GM19240 (cell line): Measurements from ENCODE around the gene CRMP1.

Experiments used
- DNase-seq: peaks from one replicate; pipeline ENCODE4 v3.0.0; 2011; ENCODE audit warnings: low spot score; ENCODE audit not compliant: insufficient read length

The CRMP1 gene

DNA sequence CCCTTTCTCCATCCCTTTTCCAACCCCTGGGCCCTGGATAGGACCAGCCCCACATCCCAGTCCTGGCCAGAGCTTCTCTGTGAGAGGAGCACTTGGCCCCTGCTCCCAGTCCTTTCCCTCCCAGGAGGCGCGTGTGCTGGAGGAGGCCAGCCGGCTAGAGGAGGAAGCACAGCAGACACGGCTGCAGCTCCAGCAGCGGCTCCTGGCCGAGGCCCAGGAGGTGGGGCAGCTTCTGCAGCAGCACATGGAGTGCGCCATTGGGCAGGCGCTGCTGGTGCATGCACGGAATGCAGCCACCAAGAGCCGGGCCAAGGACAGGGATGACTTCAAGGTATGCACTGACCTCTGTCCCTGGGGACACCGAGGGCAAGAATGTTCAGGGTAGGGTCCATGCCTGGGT lies 94.4 kb downstream of the CRMP1 start:
- DNase-seq, result no peak

GRCh38 chr4:5797866-5798265 lies 95.0 kb downstream of the CRMP1 start:
- no peak for DNase-seq

DNA sequence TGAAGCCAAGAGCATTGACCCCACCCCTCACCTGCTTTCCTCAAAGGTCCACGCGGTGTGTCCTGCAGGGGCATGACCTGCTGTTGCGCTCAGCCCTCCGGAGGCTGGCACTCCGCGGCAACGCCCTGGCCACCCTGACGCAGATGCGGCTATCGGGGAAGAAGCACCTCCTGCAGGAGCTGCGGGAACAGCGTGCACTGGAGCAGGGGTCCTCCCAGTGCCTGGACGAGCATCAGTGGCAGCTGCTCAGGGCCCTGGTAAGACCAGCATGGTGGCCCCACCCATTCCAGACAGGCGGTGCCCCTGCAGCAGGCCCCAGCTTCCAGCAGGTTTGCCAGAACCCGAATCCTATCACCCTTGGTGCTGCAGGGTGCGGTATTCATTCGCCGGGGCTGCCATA lies 95.9 kb downstream of the CRMP1 start:
- no peak for DNase-seq

DNA sequence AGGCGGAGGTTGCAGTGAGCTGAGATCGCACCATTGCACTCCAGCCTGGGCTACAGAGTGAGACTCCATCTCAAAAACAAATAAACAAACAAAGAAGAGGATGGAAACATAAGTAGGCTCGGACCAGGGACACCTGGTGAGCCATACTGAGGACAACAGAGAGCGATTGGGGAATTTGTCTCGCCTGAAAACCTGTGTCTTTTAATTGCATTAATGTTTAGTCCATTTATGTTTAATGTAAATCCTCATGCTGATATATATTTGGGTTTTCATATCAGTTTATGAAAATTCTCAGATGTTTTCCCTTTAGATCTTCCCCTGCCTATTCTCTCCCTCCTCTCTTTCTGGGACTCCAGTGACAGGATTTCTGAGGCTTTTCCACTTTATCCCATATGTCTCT lies 97.3 kb downstream of the CRMP1 start:
- DNase-seq, result no peak

DNA sequence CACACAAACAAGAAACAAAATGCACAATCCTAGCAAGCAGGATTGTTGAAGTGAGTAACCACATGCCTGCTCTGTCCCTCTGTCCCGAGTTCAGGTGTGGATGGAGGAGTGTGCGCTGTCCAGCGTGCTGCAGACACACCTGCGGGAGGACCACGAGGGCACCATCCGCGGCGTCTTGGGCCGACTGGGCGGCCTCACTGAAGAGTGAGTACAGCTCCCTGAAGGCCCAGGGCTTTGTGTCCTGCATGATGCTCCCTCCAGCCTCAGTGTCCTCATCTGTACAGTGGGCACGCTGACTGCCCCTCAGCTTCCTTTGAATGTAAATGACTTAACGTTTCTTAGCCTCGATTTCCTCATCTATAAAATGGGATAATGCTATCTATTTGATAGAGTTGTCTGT lies 99.4 kb downstream of the CRMP1 start:
- no peak for DNase-seq

- no peak for DNase-seq
Measured at GRCh38 chr4:5791654-5792053, 101.2 kb downstream of the CRMP1 start.

- DNase-seq, result no peak
Measured at GRCh38 chr4:5790546-5790857, 102.4 kb downstream of the CRMP1 start.

DNA sequence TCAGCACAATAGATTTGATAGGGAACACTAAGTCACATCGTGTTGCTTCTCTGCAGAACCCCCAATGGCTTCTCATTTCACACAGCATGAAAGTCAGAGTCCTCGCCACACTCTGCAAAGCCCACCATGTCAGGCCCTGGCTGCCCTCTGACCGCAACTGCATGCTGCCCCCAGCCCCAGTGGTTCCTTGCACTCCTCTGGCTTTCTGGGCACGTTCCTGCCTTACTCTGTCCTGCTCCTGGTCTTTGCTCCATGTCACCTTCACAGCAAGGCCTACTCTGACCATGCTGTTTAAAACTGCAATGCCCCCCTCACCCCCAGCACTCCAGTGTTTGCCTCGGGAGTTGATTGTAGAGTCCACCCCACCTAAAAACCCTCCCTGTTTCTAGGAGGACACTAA lies 103.7 kb downstream of the CRMP1 start:
- no peak for DNase-seq

DNA sequence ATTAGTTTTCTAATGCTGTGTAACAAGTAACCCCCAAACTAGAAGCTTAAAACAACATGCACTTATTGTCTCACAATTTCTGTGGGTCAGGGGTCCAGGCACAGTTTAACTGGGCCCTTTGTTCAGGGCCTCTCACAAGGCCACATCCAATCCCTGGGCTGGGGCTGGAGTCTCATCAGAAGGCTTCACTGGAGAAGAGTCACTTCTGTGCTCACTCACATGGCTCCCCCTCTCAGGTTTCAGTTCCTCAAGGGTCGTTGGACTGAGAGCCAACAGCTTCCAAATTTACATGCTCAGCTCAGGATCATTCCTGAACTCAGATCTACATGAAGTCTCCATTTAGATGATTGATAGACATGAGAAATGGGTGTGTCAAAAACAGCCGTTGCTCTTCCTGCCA lies 104.7 kb downstream of the CRMP1 start:
- no peak for DNase-seq

GRCh38 chr4:5787311-5787710 lies 105.6 kb downstream of the CRMP1 start:
- no peak for DNase-seq

DNA sequence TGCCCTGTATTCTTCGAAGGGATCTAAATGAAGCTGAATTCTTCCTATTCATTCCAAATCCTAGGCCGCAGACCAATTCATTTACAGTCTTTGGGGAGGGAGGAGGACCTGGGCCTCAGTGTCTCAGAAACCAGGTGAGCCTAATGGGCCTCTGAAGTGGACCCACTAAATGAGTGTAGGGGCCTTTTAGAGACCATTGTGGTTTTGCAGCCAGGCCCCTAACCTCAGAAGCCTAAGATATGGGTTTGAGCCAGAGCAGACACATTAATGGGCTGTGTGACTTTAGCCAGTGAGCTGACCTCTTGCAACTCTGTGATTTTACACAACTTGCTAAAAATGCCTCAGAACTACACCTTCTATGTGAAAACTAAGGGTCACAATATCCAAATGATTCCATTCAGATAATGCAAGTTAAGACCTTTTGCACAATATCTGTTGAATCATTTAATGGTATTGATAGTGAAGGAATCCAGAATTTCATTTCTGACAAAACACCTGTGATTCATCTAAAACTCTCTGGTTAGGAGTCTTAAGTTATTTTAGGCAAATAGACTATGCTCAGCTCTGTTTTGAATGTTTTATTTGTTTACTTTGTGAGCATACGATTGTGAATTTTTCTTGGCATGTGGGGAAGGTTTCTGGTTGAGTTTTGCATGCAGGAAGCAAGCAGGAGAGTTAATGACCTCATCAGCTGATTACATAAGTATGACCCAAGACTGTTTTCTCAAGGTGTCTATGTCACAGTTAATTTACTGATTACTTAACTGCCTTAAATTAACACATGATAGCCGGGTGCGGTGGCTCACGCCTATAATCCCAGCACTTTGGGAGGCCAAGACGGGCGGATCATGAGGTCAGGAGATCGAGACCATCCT lies 106.8 kb downstream of the CRMP1 start:
- no peak for DNase-seq

- DNase-seq, result no peak
Measured at GRCh38 chr4:5784960-5785611, 107.8 kb downstream of the CRMP1 start.

GRCh38 chr4:5784021-5784420 lies 108.9 kb downstream of the CRMP1 start:
- no peak for DNase-seq

DNA sequence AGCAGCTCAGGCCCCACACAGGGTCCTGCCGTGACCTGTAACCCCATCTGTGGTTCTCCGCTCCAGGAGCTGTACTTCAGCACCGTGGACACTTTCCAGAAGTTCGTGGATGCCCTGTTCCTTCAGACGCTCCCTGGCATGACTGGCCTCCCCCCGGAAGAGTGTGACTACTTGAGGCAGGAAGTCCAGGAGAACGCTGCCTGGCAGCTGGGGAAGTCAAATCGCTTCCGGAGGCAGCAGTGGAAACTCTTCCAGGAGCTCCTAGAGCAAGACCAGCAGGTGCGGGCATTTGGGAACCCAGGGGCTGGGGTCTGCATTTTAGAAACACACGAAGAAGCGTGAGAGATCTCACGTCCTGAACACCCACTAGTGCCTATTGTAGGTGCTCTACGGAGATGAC lies 109.4 kb downstream of the CRMP1 start:
- DNase-seq, result no peak

GRCh38 chr4:5782829-5783476 lies 109.9 kb downstream of the CRMP1 start:
- no peak for DNase-seq

DNA sequence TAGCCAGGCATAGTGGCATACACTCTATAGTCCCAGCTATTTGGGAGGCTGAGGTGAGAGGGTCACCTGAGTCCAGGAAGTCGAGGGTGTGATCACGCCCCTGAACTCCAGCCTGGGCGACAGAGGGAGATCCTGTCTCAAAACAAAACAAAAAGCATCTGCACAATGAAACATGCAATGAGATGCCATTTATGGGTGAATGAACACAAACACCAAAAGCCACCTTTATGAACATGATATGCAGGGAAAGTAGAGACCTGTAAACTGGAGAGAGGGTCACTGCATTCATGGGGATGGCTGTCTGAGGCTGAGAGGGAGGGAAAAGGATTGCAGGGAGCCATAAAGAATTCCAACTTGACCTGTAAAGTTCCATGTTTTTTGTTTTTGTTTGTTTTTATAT lies 111.2 kb downstream of the CRMP1 start:
- no peak for DNase-seq

GRCh38 chr4:5780831-5781480 lies 111.9 kb downstream of the CRMP1 start:
- no peak for DNase-seq

DNA sequence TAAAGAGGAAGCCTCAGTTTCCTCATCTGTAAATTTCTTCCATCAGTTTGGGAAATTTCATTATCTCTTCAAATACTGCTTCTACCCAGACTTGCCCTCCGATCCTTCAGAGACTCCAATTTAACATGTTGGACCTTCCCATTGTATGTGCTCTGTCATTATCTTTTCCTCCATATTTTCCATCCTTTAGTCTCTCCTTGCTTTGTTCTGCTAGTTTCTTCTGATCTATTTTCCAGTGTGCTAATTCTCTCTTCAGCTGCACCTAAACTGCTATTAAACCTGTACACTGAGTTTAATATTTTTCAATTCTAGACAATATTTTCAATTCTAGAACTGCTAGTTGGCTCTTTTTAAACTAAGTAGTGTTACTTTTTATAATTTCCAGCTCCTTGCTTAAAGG lies 116.4 kb downstream of the CRMP1 start:
- no peak for DNase-seq

DNA sequence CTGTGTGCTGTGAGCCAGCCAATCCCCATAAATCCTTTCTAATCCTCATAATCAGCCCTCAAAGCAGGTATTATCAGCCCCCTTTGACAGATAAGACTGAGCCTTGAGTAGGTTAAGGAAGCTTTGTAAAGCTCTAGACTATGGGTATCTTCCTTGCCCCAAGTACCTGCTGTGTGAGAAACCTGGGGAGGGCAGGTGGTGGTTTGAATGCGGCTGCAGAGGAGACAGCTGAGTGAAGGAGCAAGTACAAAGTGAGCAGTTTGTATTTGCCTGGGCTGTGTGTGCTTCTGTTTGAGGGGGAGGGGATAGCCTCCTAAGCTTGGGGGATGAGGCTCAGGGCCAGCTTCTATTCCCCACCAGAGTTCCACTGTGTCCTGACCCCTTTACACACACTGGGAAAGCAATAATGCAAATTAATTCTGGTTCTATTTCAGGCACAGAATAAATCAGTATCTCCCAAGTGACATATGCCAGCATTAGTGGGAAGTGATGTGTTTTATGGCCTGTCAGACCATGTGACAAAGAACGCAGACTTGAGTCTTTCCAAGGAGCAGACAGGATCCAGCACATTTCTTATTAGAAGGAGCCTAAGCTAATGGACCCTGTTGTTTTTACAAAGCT lies 118.4 kb downstream of the CRMP1 start:
- no peak for DNase-seq

DNA sequence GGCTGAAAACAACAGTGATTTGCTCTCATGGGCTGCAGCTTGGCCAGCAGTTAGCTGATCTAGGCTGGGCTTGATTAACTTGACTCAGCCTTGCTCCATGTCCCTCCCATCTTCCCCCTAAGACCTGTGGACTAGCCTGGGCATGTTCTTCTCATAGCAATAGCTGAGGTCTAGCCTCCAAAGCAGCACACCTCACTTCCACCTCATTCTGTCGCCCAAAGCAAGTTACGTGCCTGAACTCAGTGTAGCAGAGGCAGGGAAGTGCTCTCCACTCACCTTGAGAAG lies 119.7 kb downstream of the CRMP1 start:
- no peak for DNase-seq

DNA sequence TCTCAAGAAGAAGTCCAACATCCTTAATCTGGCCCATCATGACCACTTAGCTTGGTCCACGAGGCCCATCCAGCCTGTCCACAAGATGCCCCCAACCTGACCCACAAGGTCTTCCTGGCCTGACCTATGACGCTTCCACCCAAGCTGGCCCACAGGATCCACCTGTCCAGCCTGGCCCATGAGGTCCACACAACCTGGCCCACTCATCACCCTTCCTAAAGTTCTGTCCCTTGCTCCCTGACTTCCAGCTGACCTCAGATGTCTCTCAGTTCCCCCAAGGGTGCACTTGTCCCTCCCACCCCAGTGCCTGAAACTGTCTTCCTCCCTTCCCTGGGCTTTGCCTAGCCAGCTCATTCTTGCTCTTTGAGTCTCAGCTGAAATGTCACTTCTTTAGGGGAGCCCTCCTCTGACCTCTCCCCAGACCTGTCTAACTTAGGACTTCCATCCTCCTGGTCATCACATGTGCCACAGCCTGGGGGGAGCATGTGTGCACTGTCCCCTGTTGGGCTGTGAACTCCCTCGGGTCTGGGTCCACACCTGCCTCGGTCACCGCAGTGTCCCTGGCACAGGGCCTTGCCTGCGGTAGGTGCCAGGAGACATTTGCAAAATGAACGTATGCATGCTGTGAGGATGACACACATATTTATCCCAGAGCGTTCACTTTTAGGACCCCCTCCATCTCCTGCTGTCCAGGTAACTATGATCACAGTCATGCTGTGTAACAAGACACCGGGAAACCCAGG lies 120.2 kb downstream of the CRMP1 start:
- DNase-seq, result no peak
